Breast epithelium (tissue), 4 donors: ENCODE data around the gene HIGD1B. TPM values are rescaled to one million over a fixed set of nuclear protein-coding genes. Genes with fewer than 3 reads are reported as not detected.

Experiments
- DNase-seq, 2 donors: peaks; one replicate each; pipeline ENCODE4 v3.0.0-alpha.2; 2019; ENCODE audit warnings: low spot score in 2 of 2
- H3K27ac ChIP-seq, 2 donors: fragments of 200-600 bp; sonication (generic) in 1 of 2; one replicate each; pipeline ENCODE4 v1.5.1; 2016 to 2019; ENCODE audit warnings: mild to moderate bottlenecking in 1 of 2
- H3K27me3 ChIP-seq, 2 donors: fragments of 200-600 bp; sonication (generic) in 1 of 2; one replicate each; pipeline versions ENCODE4 v1.5.1 to v1.6.0; 2017 to 2019; ENCODE audit warnings: control low read depth in 1 of 2, mild to moderate bottlenecking in 1 of 2
- H3K36me3 ChIP-seq: fragments of 200-600 bp; one replicate; pipeline ENCODE4 v1.5.1; 2019
- H3K4me1 ChIP-seq, 2 donors: fragments of 200-600 bp; sonication (generic); one replicate each; pipeline ENCODE4 v1.5.1; 2016 to 2019; ENCODE audit warnings: control low read depth in 1 of 2
- H3K4me3 ChIP-seq, 3 donors: fragments of 200-600 bp; sonication (generic); 1 replicate in 2 of 3; 2 replicates in 1 of 3; pipeline ENCODE4 v1.5.1; 2016 to 2019; ENCODE audit warnings: mild to moderate bottlenecking in 3 of 3, moderate library complexity in 2 of 3
- H3K9me3 ChIP-seq, 2 donors: fragments of 200-600 bp; sonication (generic) in 1 of 2; one replicate each; pipeline ENCODE4 v1.5.1; 2016 to 2019; ENCODE audit warnings: control low read depth in 1 of 2
- CTCF ChIP-seq, 3 donors: fragments of 450-650 bp; IDR thresholded peaks; one replicate each; pipeline ENCODE4 v1.5.1; 2016 to 2017; ENCODE audit warnings: antibody characterized with exemption in 3 of 3, mild to moderate bottlenecking in 3 of 3, moderate library complexity in 3 of 3
- POLR2A ChIP-seq: fragments of 450-650 bp; IDR thresholded peaks from one replicate; pipeline ENCODE4 v1.6.1; 2016; ENCODE audit warnings: antibody characterized with exemption, mild to moderate bottlenecking, moderate library complexity
- POLR2AphosphoS5 ChIP-seq, 3 donors: sonication (generic); formaldehyde crosslinking; IDR thresholded peaks; one replicate each; pipeline ENCODE4 v1.6.1; 2017; ENCODE audit warnings: antibody characterized with exemption in 3 of 3
- intact Hi-C: fragments of 100-400 bp; cut with DNase I; formaldehyde crosslinking; loops from one replicate; pipeline ENCODE4 v1.15.1; 2023; ENCODE audit warnings: low total_unique reads
- total RNA-seq, 3 donors: library from RNA; depleted of rRNA; stranded (reverse); fragments of >200 nt; gene quantifications; one replicate each; pipeline ENCODE4 v1.1.0, GENCODE V29; 2016

Gene HIGD1B
- total RNA-seq, 3 donors from 2014 or later: 0.98 to 1.0 TPM; not detected in 1

- no peak for DNase-seq
- Histone ChIP-seq H3K4me3 (no peak overlapping the region), H3K9me3 (no peaks in the 10 kb centered on the region), H3K27me3 (no peaks in the 10 kb centered on the region), H3K36me3 (peaks cover 15% of the 10 kb centered on the region), H3K27ac (no peak overlapping the region), H3K4me1 (no peaks in the 10 kb centered on the region)
- intact Hi-C loops: no loop called here
- TF ChIP-seq CTCF (IDR thresholded peaks at IDR 0.05) (no peak), POLR2A (no peak), POLR2AphosphoS5 (IDR thresholded peaks at IDR 0.05) (no peak)
Observed at GRCh38 chr17:44879376-44879775, 31.7 kb downstream of the HIGD1B start.

- H3K27me3 ChIP-seq: no peaks in the 10 kb centered on the region
- H3K27ac ChIP-seq: no peak overlapping the region
- H3K4me1 ChIP-seq: no peaks in the 10 kb centered on the region
- DNase-seq: no peak
- intact Hi-C loops: no loop called here
- no peak overlapping the region for H3K4me3 ChIP-seq
- no peak for TF ChIP-seq POLR2A
- no peak for TF ChIP-seq POLR2AphosphoS5 (IDR thresholded peaks at IDR 0.05)
- no peak for TF ChIP-seq CTCF (IDR thresholded peaks at IDR 0.05)
- no peaks in the 10 kb centered on the region for H3K9me3 ChIP-seq
- H3K36me3 ChIP-seq: peaks cover 18% of the 10 kb centered on the region
Observed at GRCh38 chr17:44880062-44880461, 32.4 kb downstream of the HIGD1B start.

- Histone ChIP-seq H3K9me3 (no peaks in the 10 kb centered on the region), H3K36me3 (peaks cover 21% of the 10 kb centered on the region), H3K4me1 (no peaks in the 10 kb centered on the region), H3K4me3 (no peak overlapping the region), H3K27me3 (no peaks in the 10 kb centered on the region), H3K27ac (no peak overlapping the region)
- DNase-seq: no peak
- TF ChIP-seq POLR2A (no peak), CTCF (IDR thresholded peaks at IDR 0.05) (no peak), POLR2AphosphoS5 (IDR thresholded peaks at IDR 0.05) (no peak)
- intact Hi-C loops: no loop called here
Observed at GRCh38 chr17:44881145-44881544, 33.5 kb downstream of the HIGD1B start.

GRCh38 chr17:44884941-44885340 is 37.3 kb downstream of the HIGD1B start:
- TF ChIP-seq POLR2A: no peak
- no peak for DNase-seq
- Histone ChIP-seq H3K9me3 (no peaks in the 10 kb centered on the region), H3K27me3 (no peaks in the 10 kb centered on the region), H3K4me3 (no peak overlapping the region), H3K4me1 (no peaks in the 10 kb centered on the region), H3K27ac (no peak overlapping the region), H3K36me3 (peaks cover 21% of the 10 kb centered on the region)
- intact Hi-C loops: no loop called here

- Histone ChIP-seq H3K27ac (no peak overlapping the region), H3K9me3 (no peaks in the 10 kb centered on the region), H3K36me3 (peaks cover 16% of the 10 kb centered on the region), H3K27me3 (no peaks in the 10 kb centered on the region), H3K4me3 (no peak overlapping the region), H3K4me1 (no peaks in the 10 kb centered on the region)
- intact Hi-C loops: no loop called here
- DNase-seq: no peak
- TF ChIP-seq POLR2A: no peak
- TF ChIP-seq CTCF (IDR thresholded peaks at IDR 0.05): no peak
- no peak for TF ChIP-seq POLR2AphosphoS5 (IDR thresholded peaks at IDR 0.05)
Observed at GRCh38 chr17:44887016-44887415, 39.3 kb downstream of the HIGD1B start.
